ENCODE measurements around the gene RNF44.

GRCh38 chr5:176579323-176579722 is 42.1 kb upstream of the RNF44 start:
- TF ChIP-seq ZNF570 (CRISPR knock-in tag; IDR thresholded peaks at IDR 0.05; ENCODE audit: borderline replicate concordance) (no peak), EP300 (IDR thresholded peaks at IDR 0.05; ENCODE audit: low read depth in 2 of 2, low read length in 2 of 2) (no peak), EP300 (CRISPR knock-in tag; IDR thresholded peaks at IDR 0.05; ENCODE audit: borderline replicate concordance) (no peak), POLR2AphosphoS2 (IDR thresholded peaks at IDR 0.05; ENCODE audit: low read depth, low read length) (no peak), LCORL (IDR thresholded peaks at IDR 0.05) (no peak), LCORL (CRISPR knock-in tag; IDR thresholded peaks at IDR 0.05) (no peak), TBL1XR1 (IDR thresholded peaks at IDR 0.05; ENCODE audit: borderline replicate concordance, low read length, partially characterized antibody) (no peak), CTCF (CRISPR knock-in tag; IDR thresholded peaks at IDR 0.05) (no peak), RBM22 (optimal IDR thresholded peaks at IDR 0.05; ENCODE audit: low read length) (no peak), EZH2 (conservative IDR thresholded peaks at IDR 0.05; ENCODE audit: low read depth, low read length) (no peak)
- TF ChIP-seq, protein P1, sequence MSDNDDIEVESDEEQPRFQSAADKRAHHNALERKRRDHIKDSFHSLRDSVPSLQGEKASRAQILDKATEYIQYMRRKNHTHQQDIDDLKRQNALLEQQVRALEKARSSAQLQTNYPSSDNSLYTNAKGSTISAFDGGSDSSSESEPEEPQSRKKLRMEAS (IDR thresholded peaks at IDR 0.05) = no peak
- TF ChIP-seq, protein P2, sequence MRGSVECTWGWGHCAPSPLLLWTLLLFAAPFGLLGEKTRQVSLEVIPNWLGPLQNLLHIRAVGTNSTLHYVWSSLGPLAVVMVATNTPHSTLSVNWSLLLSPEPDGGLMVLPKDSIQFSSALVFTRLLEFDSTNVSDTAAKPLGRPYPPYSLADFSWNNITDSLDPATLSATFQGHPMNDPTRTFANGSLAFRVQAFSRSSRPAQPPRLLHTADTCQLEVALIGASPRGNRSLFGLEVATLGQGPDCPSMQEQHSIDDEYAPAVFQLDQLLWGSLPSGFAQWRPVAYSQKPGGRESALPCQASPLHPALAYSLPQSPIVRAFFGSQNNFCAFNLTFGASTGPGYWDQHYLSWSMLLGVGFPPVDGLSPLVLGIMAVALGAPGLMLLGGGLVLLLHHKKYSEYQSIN (CRISPR knock-in tag; IDR thresholded peaks at IDR 0.05; ENCODE audit: borderline replicate concordance) = no peak
- TF ChIP-seq, protein P3, sequence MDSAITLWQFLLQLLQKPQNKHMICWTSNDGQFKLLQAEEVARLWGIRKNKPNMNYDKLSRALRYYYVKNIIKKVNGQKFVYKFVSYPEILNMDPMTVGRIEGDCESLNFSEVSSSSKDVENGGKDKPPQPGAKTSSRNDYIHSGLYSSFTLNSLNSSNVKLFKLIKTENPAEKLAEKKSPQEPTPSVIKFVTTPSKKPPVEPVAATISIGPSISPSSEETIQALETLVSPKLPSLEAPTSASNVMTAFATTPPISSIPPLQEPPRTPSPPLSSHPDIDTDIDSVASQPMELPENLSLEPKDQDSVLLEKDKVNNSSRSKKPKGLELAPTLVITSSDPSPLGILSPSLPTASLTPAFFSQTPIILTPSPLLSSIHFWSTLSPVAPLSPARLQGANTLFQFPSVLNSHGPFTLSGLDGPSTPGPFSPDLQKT (CRISPR knock-in tag; IDR thresholded peaks at IDR 0.05; ENCODE audit: borderline replicate concordance) = no peak

Measured in HepG2 (cell line).